OCI-LY3 (cell line): ENCODE measurements around the gene MPPED1.

Experiments
- H2AFZ ChIP-seq: fragments of 200-600, 300-600 bp; shearing (Covaris generic); 2 replicates; pipeline ENCODE4 v1.6.0; 2014; ENCODE audit warnings: antibody characterized with exemption, low read depth, low read length
- H3K27ac ChIP-seq: fragments of 200-600, 300-600 bp; sonication (generic); 2 replicates; pipeline ENCODE4 v1.5.1; 2014; ENCODE audit warnings: mild to moderate bottlenecking, low read length, moderate library complexity, mixed read lengths
- H3K27me3 ChIP-seq: fragments of 200-600, 300-600 bp; sonication (generic); 2 replicates; pipeline ENCODE4 v1.6.1; 2014; ENCODE audit warnings: low read depth, low read length, mixed read lengths
- H3K36me3 ChIP-seq: fragments of 200-600, 300-600 bp; sonication (generic); replicated peaks from 2 replicates; pipeline ENCODE3; 2014; ENCODE audit warnings: low read depth, low read length, mixed read lengths
- H3K4me1 ChIP-seq: fragments of 300-600, 200-600 bp; sonication (generic); 2 replicates; pipeline ENCODE4 v1.6.1; 2014; ENCODE audit warnings: low read length, mixed read lengths
- H3K4me2 ChIP-seq: fragments of 200-600, 300-600 bp; sonication (generic); 2 replicates; pipeline ENCODE4 v1.6.1; 2014; ENCODE audit warnings: low read length, mixed read lengths
- H3K4me3 ChIP-seq: fragments of 300-600, 200-600 bp; sonication (generic); 2 replicates; pipeline ENCODE4 v1.5.1; 2014; ENCODE audit warnings: antibody characterized with exemption, mild to moderate bottlenecking, low read length, moderate library complexity
- H3K79me2 ChIP-seq: fragments of 300-600, 200-600 bp; shearing (Covaris generic); 2 replicates; pipeline ENCODE4 v1.6.1; 2014; ENCODE audit warnings: mild to moderate bottlenecking, low read length, mixed read lengths
- H3K9ac ChIP-seq: fragments of 300-600, 200-600 bp; shearing (Covaris generic); 2 replicates; pipeline ENCODE4 v1.6.0; 2014; ENCODE audit warnings: mild to moderate bottlenecking, low read length, moderate library complexity
- H3K9me3 ChIP-seq: fragments of 200-600, 300-600 bp; shearing (Covaris generic); 2 replicates; pipeline ENCODE4 v1.6.1; 2014; ENCODE audit warnings: low read length, mixed read lengths; ENCODE audit not compliant: insufficient read depth
- H4K20me1 ChIP-seq: fragments of 200-600, 300-600 bp; sonication (generic); 2 replicates; pipeline ENCODE4 v1.6.1; 2016; ENCODE audit warnings: low read length, mixed read lengths; ENCODE audit not compliant: insufficient read depth
- EZH2phosphoT487 ChIP-seq: fragments of 200-600 bp; shearing (Covaris generic); IDR thresholded peaks from 2 replicates; pipeline ENCODE4 v1.6.1; 2018; ENCODE audit warnings: antibody characterized with exemption, mixed run types, low read depth
- TF ChIP-seq, protein P1 (sequence below): fragments of 200-600, 300-600 bp; sonication (generic); IDR thresholded peaks from 2 replicates; pipeline ENCODE4 v1.5.1; 2014; ENCODE audit warnings: antibody characterized with exemption, low read length, low read depth

Gene MPPED1

DNA sequence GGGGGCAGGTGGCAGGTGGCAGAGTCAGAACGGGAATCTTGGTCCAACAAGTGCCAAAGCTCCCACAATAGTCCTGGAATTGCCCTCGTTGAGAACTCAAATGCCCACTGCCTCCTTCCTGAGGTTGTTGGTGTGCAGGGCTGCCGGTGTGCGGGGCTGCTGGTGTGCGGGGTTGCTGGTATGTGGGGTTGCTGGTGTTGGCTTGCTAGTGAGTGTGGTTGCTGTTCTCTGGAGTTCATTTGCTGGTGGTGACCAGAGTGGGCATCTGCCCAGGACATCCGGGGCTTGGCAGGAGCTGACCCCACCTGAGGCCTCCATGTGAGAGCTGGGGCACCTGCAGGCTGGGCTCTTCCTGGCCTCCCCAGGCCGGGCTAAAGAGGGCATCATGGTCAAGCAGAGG, 14.0 kb upstream of the MPPED1 start:
- Histone ChIP-seq H3K9me3 (no peaks in the 10 kb centered on the region), H2AFZ (no peak overlapping the region), H3K9ac (no peak overlapping the region), H3K79me2 (no peaks in the 10 kb centered on the region), H3K4me1 (no peaks in the 10 kb centered on the region), H3K4me3 (no peak overlapping the region), H3K36me3 (no peaks in the 10 kb centered on the region), H3K27ac (no peak overlapping the region), H4K20me1 (no peaks in the 10 kb centered on the region), H3K4me2 (no peak overlapping the region), H3K27me3 (peaks cover 6% of the 10 kb centered on the region; the same call in 1 of the 2 replicates)
- no peak for TF ChIP-seq EZH2phosphoT487
- TF ChIP-seq, protein P1, sequence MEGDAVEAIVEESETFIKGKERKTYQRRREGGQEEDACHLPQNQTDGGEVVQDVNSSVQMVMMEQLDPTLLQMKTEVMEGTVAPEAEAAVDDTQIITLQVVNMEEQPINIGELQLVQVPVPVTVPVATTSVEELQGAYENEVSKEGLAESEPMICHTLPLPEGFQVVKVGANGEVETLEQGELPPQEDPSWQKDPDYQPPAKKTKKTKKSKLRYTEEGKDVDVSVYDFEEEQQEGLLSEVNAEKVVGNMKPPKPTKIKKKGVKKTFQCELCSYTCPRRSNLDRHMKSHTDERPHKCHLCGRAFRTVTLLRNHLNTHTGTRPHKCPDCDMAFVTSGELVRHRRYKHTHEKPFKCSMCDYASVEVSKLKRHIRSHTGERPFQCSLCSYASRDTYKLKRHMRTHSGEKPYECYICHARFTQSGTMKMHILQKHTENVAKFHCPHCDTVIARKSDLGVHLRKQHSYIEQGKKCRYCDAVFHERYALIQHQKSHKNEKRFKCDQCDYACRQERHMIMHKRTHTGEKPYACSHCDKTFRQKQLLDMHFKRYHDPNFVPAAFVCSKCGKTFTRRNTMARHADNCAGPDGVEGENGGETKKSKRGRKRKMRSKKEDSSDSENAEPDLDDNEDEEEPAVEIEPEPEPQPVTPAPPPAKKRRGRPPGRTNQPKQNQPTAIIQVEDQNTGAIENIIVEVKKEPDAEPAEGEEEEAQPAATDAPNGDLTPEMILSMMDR: no peak

DNA sequence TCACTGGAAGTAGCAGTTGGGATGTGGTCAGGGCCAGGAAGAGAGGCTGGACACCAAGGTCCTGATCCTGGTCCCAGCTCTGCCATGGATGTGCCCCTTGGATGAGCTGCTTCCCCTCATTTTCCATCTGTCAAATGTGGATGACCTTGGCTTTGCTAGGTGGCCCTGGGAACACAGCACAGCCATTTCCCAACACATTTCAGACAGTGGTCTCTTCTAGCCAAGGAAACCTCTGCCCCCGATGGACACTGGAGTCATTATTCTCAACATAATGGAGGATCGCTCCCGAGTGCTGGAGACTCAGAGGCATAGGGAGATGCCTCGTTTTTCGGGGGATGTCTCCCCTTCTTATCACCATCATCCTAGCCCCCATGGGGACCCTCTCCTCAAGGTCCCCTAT, 13.6 kb upstream of the MPPED1 start:
- no peaks in the 10 kb centered on the region for H3K79me2 ChIP-seq
- no peaks in the 10 kb centered on the region for H3K36me3 ChIP-seq
- no peaks in the 10 kb centered on the region for H4K20me1 ChIP-seq
- H3K27me3 ChIP-seq: peaks cover 6% of the 10 kb centered on the region; the same call in 1 of the 2 replicates
- H2AFZ ChIP-seq: no peak overlapping the region
- H3K4me2 ChIP-seq: no peak overlapping the region
- H3K4me3 ChIP-seq: no peak overlapping the region
- TF ChIP-seq, protein P1: no peak
- no peak for TF ChIP-seq EZH2phosphoT487
- no peaks in the 10 kb centered on the region for H3K4me1 ChIP-seq
- H3K9ac ChIP-seq: no peak overlapping the region
- H3K27ac ChIP-seq: no peak overlapping the region
- no peaks in the 10 kb centered on the region for H3K9me3 ChIP-seq

GRCh38 chr22:43398910-43399309, 12.9 kb upstream of the MPPED1 start:
- Histone ChIP-seq H3K27ac (no peak overlapping the region), H3K4me2 (no peak overlapping the region), H4K20me1 (no peaks in the 10 kb centered on the region), H2AFZ (no peak overlapping the region), H3K4me1 (no peaks in the 10 kb centered on the region), H3K36me3 (no peaks in the 10 kb centered on the region), H3K79me2 (no peaks in the 10 kb centered on the region), H3K4me3 (no peak overlapping the region), H3K27me3 (peaks cover 11% of the 10 kb centered on the region; the same call in 1 of the 2 replicates), H3K9me3 (no peaks in the 10 kb centered on the region), H3K9ac (no peak overlapping the region)
- TF ChIP-seq, protein P1: no peak
- no peak for TF ChIP-seq EZH2phosphoT487

DNA sequence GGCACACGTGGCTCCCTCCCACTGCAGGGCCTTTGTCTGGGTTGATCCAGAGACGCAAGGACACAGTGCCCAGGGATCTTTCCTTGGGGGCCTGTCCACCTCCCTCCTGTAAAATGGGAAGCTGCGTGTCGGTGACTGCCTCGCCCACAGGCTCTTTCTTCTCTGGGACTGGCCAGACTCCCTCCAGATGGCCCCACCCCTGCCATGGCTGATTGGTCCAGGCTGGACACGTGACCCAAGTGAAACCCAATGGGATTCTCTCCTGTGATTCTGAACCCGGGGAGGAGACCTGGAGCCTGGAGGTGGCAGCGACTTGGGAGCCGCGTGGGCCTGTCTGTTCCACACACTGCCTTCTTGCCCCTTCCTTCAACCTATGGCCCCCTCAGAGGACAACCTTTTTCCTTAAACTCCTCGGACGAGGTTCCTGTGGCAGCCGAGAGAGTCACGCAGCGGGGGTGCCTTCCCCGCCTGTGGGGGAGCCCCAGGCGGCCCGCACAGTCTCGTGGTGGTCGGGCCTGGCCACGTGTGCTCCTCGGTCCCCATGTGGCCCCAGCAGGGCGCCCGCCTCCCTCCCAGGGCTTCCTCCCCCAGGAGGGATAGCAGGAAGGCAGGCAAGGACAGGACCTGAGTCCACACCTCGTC, 12.4 kb upstream of the MPPED1 start:
- H3K9me3 ChIP-seq: no peaks in the 10 kb centered on the region
- H4K20me1 ChIP-seq: no peaks in the 10 kb centered on the region
- H3K4me3 ChIP-seq: no peak overlapping the region
- no peak overlapping the region for H3K4me2 ChIP-seq
- peaks cover 14% of the 10 kb centered on the region for H3K27me3 ChIP-seq
- H3K27ac ChIP-seq: no peak overlapping the region
- no peaks in the 10 kb centered on the region for H3K4me1 ChIP-seq
- TF ChIP-seq EZH2phosphoT487: no peak
- TF ChIP-seq, protein P1: no peak
- no peaks in the 10 kb centered on the region for H3K36me3 ChIP-seq
- no peak overlapping the region for H2AFZ ChIP-seq
- H3K79me2 ChIP-seq: no peaks in the 10 kb centered on the region
- H3K9ac ChIP-seq: no peak overlapping the region
